ENCODE results near the gene IQSEC1. TPM values are rescaled to one million over a fixed set of nuclear protein-coding genes. Genes with fewer than 3 reads are reported as not detected.
A peak's percentile ranks its signal among the peaks of the same experiment; 100 is the strongest.

The IQSEC1 gene
- polyA plus RNA-seq, 3 donors: 17.7 to 61.7 (median 30.3) TPM

- H3K79me2 ChIP-seq (ENCODE audit: insufficient read depth, low read length): no peaks in the 10 kb centered on the region
- DNase-seq: no peak
- peaks cover 100% of the 10 kb centered on the region for H4K20me1 ChIP-seq (ENCODE audit: insufficient read depth, low read length)
- H3K27ac Mint-ChIP-seq: peak overlapping the region in 1 of 7 donors; percentile 68
- no peak overlapping the region for H3K4me2 ChIP-seq (replicated peaks; ENCODE audit: extremely low read depth, low read length, poor library complexity, severe bottlenecking)
- TF ChIP-seq CTCF (IDR thresholded peaks at IDR 0.05): no peak
- peaks cover 0 to 2% (median 0%) of the 10 kb centered on the region in 3 donors for H3K27me3 Mint-ChIP-seq (ENCODE audit: low read depth in 3 of 3)
- H3K4me1 Mint-ChIP-seq: peaks cover 13% of the 10 kb centered on the region
- no peak overlapping the region for H3K4me3 ChIP-seq (replicated peaks in 1 of 3; ENCODE audit: low read depth in 2 of 3, low read length in 3 of 3)
- no peaks in the 10 kb centered on the region for H3K9me3 ChIP-seq (replicated peaks in 1 of 2; ENCODE audit: control insufficient read depth in 1 of 2, insufficient read depth in 1 of 2, low read length in 2 of 2)
- H2AFZ ChIP-seq (ENCODE audit: insufficient read depth, low read depth, low read length, poor library complexity, severe bottlenecking): no peak overlapping the region
- 93% methylated on average over 14 of the region's 21 CpGs for WGBS (ENCODE audit: insufficient coverage)
- peaks cover 0 to 11% of the 10 kb centered on the region in 2 donors for H3K4me1 ChIP-seq (ENCODE audit: control insufficient read depth in 1 of 2, insufficient read depth in 2 of 2, low read length in 2 of 2)
- H3K27me3 ChIP-seq (ENCODE audit: control insufficient read depth in 2 of 2, insufficient read depth in 2 of 2, low read length in 2 of 2): no peaks in the 10 kb centered on the region
- no peaks in the 10 kb centered on the region for H3K9me3 Mint-ChIP-seq
- intact Hi-C loops (cut with micrococcal nuclease): no loop called here
- H3K36me3 ChIP-seq (replicated peaks in 1 of 2; ENCODE audit: control insufficient read depth in 1 of 2, insufficient read depth in 2 of 2, low read length in 2 of 2): peaks cover 92 to 100% of the 10 kb centered on the region in 2 donors
- H3K4me3 Mint-ChIP-seq: no peak overlapping the region
- H3K36me3 Mint-ChIP-seq: peaks cover 85 to 99% of the 10 kb centered on the region in 2 donors
- no peak overlapping the region for H3K27ac ChIP-seq (ENCODE audit: low read depth in 1 of 2, low read length in 2 of 2)
- H3K9ac ChIP-seq (ENCODE audit: insufficient read depth, low read length, poor library complexity, severe bottlenecking): no peak overlapping the region
These were observed 167.7 kb downstream of the IQSEC1 start for GRCh38 chr3:12905316-12906071.

- no peak overlapping the region for H3K27ac Mint-ChIP-seq
- H3K4me3 Mint-ChIP-seq: no peak overlapping the region
- peaks cover 83 to 98% of the 10 kb centered on the region in 2 donors for H3K36me3 Mint-ChIP-seq
- H3K9me3 Mint-ChIP-seq: no peaks in the 10 kb centered on the region
- no peak overlapping the region for H3K27ac ChIP-seq (ENCODE audit: low read depth in 1 of 2, low read length in 2 of 2)
- no peak overlapping the region for H3K4me2 ChIP-seq (replicated peaks; ENCODE audit: extremely low read depth, low read length, poor library complexity, severe bottlenecking)
- no peak for TF ChIP-seq CTCF (IDR thresholded peaks at IDR 0.05)
- H3K4me1 ChIP-seq (ENCODE audit: control insufficient read depth in 1 of 2, insufficient read depth in 2 of 2, low read length in 2 of 2): peaks cover 0 to 11% of the 10 kb centered on the region in 2 donors
- peaks cover 91 to 100% of the 10 kb centered on the region in 2 donors for H3K36me3 ChIP-seq (replicated peaks in 1 of 2; ENCODE audit: control insufficient read depth in 1 of 2, insufficient read depth in 2 of 2, low read length in 2 of 2)
- no peaks in the 10 kb centered on the region for H3K79me2 ChIP-seq (ENCODE audit: insufficient read depth, low read length)
- H3K4me1 Mint-ChIP-seq: peaks cover 13% of the 10 kb centered on the region
- H3K9me3 ChIP-seq (replicated peaks in 1 of 2; ENCODE audit: control insufficient read depth in 1 of 2, insufficient read depth in 1 of 2, low read length in 2 of 2): no peaks in the 10 kb centered on the region
- peaks cover 0 to 2% (median 0%) of the 10 kb centered on the region in 3 donors for H3K27me3 Mint-ChIP-seq (ENCODE audit: low read depth in 3 of 3)
- no peak for DNase-seq
- no peak overlapping the region for H2AFZ ChIP-seq (ENCODE audit: insufficient read depth, low read depth, low read length, poor library complexity, severe bottlenecking)
- H4K20me1 ChIP-seq (ENCODE audit: insufficient read depth, low read length): peaks cover 100% of the 10 kb centered on the region
- no peak overlapping the region for H3K9ac ChIP-seq (ENCODE audit: insufficient read depth, low read length, poor library complexity, severe bottlenecking)
- H3K4me3 ChIP-seq (replicated peaks in 1 of 3; ENCODE audit: low read depth in 2 of 3, low read length in 3 of 3): no peak overlapping the region
- intact Hi-C loops (cut with micrococcal nuclease): no loop called here
- WGBS (ENCODE audit: insufficient coverage): 100% methylated on average over 3 of the region's 7 CpGs
- no peaks in the 10 kb centered on the region for H3K27me3 ChIP-seq (ENCODE audit: control insufficient read depth in 2 of 2, insufficient read depth in 2 of 2, low read length in 2 of 2)
These were observed 168.3 kb downstream of the IQSEC1 start for GRCh38 chr3:12904951-12905315.
